ENCODE measurements around the gene FAM240A. TPM values are rescaled to one million over a fixed set of nuclear protein-coding genes. Genes with fewer than 3 reads are reported as not detected.
A peak's percentile ranks its signal among the peaks of the same experiment; 100 is the strongest.

The FAM240A gene
- total RNA-seq, 1 experiment from 2014 or later = not detected

DNA sequence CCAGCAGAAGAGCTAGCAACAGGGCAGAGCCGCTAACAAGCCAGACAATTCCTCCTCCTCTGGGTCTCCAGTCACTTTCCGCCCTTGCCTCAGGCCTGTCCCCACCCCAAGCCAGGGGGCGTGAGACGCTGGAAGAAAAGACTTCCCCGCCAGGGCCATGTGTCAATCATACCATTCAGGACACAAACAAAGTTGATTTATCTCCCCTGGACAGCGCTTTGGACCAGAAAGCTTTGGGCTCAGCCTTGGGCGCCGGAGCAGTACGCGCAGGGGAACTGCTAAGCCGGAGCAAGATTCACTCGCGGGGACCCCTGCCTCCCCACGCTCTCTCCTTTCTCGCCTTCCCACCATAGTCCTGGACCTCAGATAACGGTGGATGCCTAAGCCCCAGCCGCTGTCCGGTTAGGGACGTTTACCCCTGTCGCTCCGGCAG is 46.7 kb upstream of the FAM240A start:
- Histone ChIP-seq H3K4me2 (peak overlapping the region; percentile 69), H3K36me3 (ENCODE audit: low read depth) (no peaks in the 10 kb centered on the region), H3K9me2 (ENCODE audit: insufficient read depth) (no peaks in the 10 kb centered on the region), H3K27ac (no peak overlapping the region), H3K4me3 (peak overlapping the region; percentile 39; the same call in 1 of the 2 replicates), H3K9me3 (ENCODE audit: insufficient read depth, low read depth) (no peaks in the 10 kb centered on the region), H2AFZ (peak overlapping the region; percentile 56; the same call in 1 of the 2 replicates), H3K27me3 (ENCODE audit: insufficient read depth, low read depth) (peaks cover 7% of the 10 kb centered on the region; the same call in 1 of the 2 replicates), H3K4me1 (replicated peaks; ENCODE audit: insufficient read depth) (no peaks in the 10 kb centered on the region), H4K20me1 (ENCODE audit: insufficient read depth) (no peaks in the 10 kb centered on the region), H3F3A (ENCODE audit: insufficient read depth, low read depth) (no peaks in the 10 kb centered on the region), H3K79me2 (ENCODE audit: low read depth) (no peaks in the 10 kb centered on the region)
- DNase-seq = peak in 1 of 2 experiments; percentile 3
- intact Hi-C loops (cut with micrococcal nuclease; ENCODE audit: unreplicated experiment) = no loop called here
- ChIA-PET CTCF (interaction anchor here (0.8 kb wide), 1 partner anchor 77 kb away, joined by 3 read pairs; no protein-coding TSS in a partner anchor), POLR2A (ENCODE audit: unreplicated experiment) (no interaction called here)
- no TSS peak for BruUV-seq (replicated peaks)
- no peak for TF ChIP-seq EZH2 (IDR thresholded peaks at IDR 0.05; ENCODE audit: low read depth)
- TF ChIP-seq, protein P1, sequence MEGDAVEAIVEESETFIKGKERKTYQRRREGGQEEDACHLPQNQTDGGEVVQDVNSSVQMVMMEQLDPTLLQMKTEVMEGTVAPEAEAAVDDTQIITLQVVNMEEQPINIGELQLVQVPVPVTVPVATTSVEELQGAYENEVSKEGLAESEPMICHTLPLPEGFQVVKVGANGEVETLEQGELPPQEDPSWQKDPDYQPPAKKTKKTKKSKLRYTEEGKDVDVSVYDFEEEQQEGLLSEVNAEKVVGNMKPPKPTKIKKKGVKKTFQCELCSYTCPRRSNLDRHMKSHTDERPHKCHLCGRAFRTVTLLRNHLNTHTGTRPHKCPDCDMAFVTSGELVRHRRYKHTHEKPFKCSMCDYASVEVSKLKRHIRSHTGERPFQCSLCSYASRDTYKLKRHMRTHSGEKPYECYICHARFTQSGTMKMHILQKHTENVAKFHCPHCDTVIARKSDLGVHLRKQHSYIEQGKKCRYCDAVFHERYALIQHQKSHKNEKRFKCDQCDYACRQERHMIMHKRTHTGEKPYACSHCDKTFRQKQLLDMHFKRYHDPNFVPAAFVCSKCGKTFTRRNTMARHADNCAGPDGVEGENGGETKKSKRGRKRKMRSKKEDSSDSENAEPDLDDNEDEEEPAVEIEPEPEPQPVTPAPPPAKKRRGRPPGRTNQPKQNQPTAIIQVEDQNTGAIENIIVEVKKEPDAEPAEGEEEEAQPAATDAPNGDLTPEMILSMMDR (conservative IDR thresholded peaks at IDR 0.05) = no peak

GRCh38 chr3:46566040-46566641 is 46.2 kb upstream of the FAM240A start, which contains the start of gene LRRC2:
Gene LRRC2 (minus strand): TSS chr3:46566302. CDS start chr3:46551591, 14,711 bp downstream.
- TF ChIP-seq, protein P1 (conservative IDR thresholded peaks at IDR 0.05) = no peak
- no peak for TF ChIP-seq EZH2 (IDR thresholded peaks at IDR 0.05; ENCODE audit: low read depth)
- Histone ChIP-seq H3K4me3 (peak within 1 kb of the TSS; percentile 39; the same call in 1 of the 2 replicates), H3K36me3 (ENCODE audit: low read depth) (no peaks in the 10 kb centered on the region), H3F3A (ENCODE audit: insufficient read depth, low read depth) (no peaks in the 10 kb centered on the region), H3K9me3 (ENCODE audit: insufficient read depth, low read depth) (no peaks in the 10 kb centered on the region), H3K27ac (no peak within 1 kb of the TSS), H3K4me1 (replicated peaks; ENCODE audit: insufficient read depth) (no peaks in the 10 kb centered on the region), H2AFZ (peak within 1 kb of the TSS; percentile 56; the same call in 1 of the 2 replicates), H3K9me2 (ENCODE audit: insufficient read depth) (no peaks in the 10 kb centered on the region), H3K27me3 (ENCODE audit: insufficient read depth, low read depth) (peaks cover 7% of the 10 kb centered on the region; the same call in 1 of the 2 replicates), H3K79me2 (ENCODE audit: low read depth) (no peaks in the 10 kb centered on the region), H3K4me2 (peak within 1 kb of the TSS; percentile 69), H4K20me1 (ENCODE audit: insufficient read depth) (no peaks in the 10 kb centered on the region)
- BruUV-seq (replicated peaks) = no TSS peak
- CTCF ChIA-PET = no interaction called here
- intact Hi-C loops (cut with micrococcal nuclease; ENCODE audit: unreplicated experiment) = no loop called here
- POLR2A ChIA-PET (ENCODE audit: unreplicated experiment) = no interaction called here
- peak in 1 of 2 experiments; percentile 19 for DNase-seq

- DNase-seq = no peak
- H3K4me2 ChIP-seq = no peak overlapping the region
- CTCF ChIA-PET = no interaction called here
- TF ChIP-seq, protein P1 (conservative IDR thresholded peaks at IDR 0.05) = no peak
- TF ChIP-seq EZH2 (IDR thresholded peaks at IDR 0.05; ENCODE audit: low read depth) = no peak
- H3K79me2 ChIP-seq (ENCODE audit: low read depth) = no peaks in the 10 kb centered on the region
- H3K4me3 ChIP-seq = no peak overlapping the region
- H3K9me3 ChIP-seq (ENCODE audit: insufficient read depth, low read depth) = no peaks in the 10 kb centered on the region
- H3K4me1 ChIP-seq (replicated peaks; ENCODE audit: insufficient read depth) = no peaks in the 10 kb centered on the region
- no peaks in the 10 kb centered on the region for H3K9me2 ChIP-seq (ENCODE audit: insufficient read depth)
- intact Hi-C loops (cut with micrococcal nuclease; ENCODE audit: unreplicated experiment) = no loop called here
- no peaks in the 10 kb centered on the region for H3F3A ChIP-seq (ENCODE audit: insufficient read depth, low read depth)
- H3K27ac ChIP-seq = no peak overlapping the region
- H3K27me3 ChIP-seq (ENCODE audit: insufficient read depth, low read depth) = no peaks in the 10 kb centered on the region
- BruUV-seq (replicated peaks) = no TSS peak
- no peaks in the 10 kb centered on the region for H3K36me3 ChIP-seq (ENCODE audit: low read depth)
- H4K20me1 ChIP-seq (ENCODE audit: insufficient read depth) = no peaks in the 10 kb centered on the region
- no peak overlapping the region for H2AFZ ChIP-seq
- POLR2A ChIA-PET (ENCODE audit: unreplicated experiment) = no interaction called here
Observed at GRCh38 chr3:46571684-46572083, 40.6 kb upstream of the FAM240A start.
